Measurements from ENCODE around the gene C15orf40. TPM values are rescaled to one million over a fixed set of nuclear protein-coding genes. Genes with fewer than 3 reads are reported as not detected.
A peak's percentile ranks its signal among the peaks of the same experiment; 100 is the strongest.

The C15orf40 gene
- total RNA-seq, 1 experiment from 2014 or later = 27.5 TPM

DNA sequence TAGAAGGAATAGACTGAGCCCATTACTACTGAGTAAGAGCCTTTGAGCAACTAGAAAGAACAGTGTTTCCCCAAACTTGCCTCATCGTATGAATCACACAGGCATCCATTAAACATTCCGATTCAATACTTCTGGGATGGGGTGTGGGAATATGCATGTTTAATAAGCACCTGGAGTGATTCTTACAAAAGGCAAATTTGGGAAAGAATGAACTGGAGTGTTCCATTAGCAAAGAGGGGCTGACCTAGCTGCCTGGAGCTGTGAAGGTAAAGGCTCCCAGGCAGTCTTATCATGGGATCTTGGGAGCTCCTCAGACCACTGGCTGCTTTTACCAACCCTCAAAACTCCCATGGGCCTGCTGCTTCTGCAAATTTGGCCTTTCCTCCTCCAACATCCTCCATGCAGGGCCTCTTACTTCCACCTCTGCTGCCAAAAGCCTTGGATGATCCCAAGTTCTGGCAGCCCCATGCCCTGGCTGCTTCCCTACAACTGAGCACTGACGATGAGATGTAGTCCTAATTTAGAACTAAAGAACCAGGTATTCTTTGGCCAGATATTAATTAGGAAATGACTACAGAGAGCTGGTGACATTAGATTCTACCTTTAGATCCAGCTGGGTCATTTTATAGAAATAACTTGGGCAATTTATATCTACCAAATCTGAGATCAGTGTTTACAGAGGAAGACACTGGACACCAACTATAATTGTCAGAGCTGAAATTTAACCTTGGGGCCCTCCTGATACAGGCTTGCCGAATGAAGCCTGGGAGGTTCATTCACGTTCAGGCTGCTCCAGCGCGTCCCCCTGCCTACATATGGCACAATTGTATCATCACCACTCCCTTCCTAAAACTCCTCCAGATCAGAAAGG, 47.7 kb downstream of the C15orf40 start:
- no peaks in the 10 kb centered on the region for H3K36me3 Mint-ChIP-seq
- H3K4me1 Mint-ChIP-seq = peaks cover 13% of the 10 kb centered on the region
- ChIA-PET POLR2A (interaction anchor here (0.6 kb wide), 1 partner anchor 360 kb away, joined by 3 read pairs; no protein-coding TSS in a partner anchor), CTCF (interaction anchor here (2.8 kb wide), 1 partner anchor 114 kb away, joined by 16 read pairs; no protein-coding TSS in a partner anchor)
- peak overlapping the region; percentile 63; the same call in 1 of the 2 replicates for H3K27ac Mint-ChIP-seq
- no peaks in the 10 kb centered on the region for H3K9me3 Mint-ChIP-seq
- no peak for DNase-seq (ENCODE audit: low spot score)
- TF ChIP-seq SMAD4 (CRISPR knock-in tag; IDR thresholded peaks at IDR 0.05) = no peak
- no peak for TF ChIP-seq TCF7 (CRISPR knock-in tag; IDR thresholded peaks at IDR 0.05; ENCODE audit: low read depth)
- no peak for TF ChIP-seq CBFB (CRISPR knock-in tag; IDR thresholded peaks at IDR 0.05; ENCODE audit: low read depth)
- TF ChIP-seq CREM (CRISPR knock-in tag; IDR thresholded peaks at IDR 0.05) = no peak
- TF ChIP-seq CREB1 (CRISPR knock-in tag; IDR thresholded peaks at IDR 0.05) = no peak
- no peak for TF ChIP-seq ESRRA (CRISPR knock-in tag; IDR thresholded peaks at IDR 0.05; ENCODE audit: borderline replicate concordance)
- TF ChIP-seq, protein P1, sequence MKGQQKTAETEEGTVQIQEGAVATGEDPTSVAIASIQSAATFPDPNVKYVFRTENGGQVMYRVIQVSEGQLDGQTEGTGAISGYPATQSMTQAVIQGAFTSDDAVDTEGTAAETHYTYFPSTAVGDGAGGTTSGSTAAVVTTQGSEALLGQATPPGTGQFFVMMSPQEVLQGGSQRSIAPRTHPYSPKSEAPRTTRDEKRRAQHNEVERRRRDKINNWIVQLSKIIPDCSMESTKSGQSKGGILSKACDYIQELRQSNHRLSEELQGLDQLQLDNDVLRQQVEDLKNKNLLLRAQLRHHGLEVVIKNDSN (CRISPR knock-in tag; IDR thresholded peaks at IDR 0.05) = no peak
- TF ChIP-seq OVOL2 (CRISPR knock-in tag; IDR thresholded peaks at IDR 0.05; ENCODE audit: borderline replicate concordance) = no peak
- no peak for TF ChIP-seq ATF1 (CRISPR knock-in tag; IDR thresholded peaks at IDR 0.05)
- TF ChIP-seq, protein P2, sequence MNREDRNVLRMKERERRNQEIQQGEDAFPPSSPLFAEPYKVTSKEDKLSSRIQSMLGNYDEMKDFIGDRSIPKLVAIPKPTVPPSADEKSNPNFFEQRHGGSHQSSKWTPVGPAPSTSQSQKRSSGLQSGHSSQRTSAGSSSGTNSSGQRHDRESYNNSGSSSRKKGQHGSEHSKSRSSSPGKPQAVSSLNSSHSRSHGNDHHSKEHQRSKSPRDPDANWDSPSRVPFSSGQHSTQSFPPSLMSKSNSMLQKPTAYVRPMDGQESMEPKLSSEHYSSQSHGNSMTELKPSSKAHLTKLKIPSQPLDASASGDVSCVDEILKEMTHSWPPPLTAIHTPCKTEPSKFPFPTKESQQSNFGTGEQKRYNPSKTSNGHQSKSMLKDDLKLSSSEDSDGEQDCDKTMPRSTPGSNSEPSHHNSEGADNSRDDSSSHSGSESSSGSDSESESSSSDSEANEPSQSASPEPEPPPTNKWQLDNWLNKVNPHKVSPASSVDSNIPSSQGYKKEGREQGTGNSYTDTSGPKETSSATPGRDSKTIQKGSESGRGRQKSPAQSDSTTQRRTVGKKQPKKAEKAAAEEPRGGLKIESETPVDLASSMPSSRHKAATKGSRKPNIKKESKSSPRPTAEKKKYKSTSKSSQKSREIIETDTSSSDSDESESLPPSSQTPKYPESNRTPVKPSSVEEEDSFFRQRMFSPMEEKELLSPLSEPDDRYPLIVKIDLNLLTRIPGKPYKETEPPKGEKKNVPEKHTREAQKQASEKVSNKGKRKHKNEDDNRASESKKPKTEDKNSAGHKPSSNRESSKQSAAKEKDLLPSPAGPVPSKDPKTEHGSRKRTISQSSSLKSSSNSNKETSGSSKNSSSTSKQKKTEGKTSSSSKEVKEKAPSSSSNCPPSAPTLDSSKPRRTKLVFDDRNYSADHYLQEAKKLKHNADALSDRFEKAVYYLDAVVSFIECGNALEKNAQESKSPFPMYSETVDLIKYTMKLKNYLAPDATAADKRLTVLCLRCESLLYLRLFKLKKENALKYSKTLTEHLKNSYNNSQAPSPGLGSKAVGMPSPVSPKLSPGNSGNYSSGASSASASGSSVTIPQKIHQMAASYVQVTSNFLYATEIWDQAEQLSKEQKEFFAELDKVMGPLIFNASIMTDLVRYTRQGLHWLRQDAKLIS (CRISPR knock-in tag; IDR thresholded peaks at IDR 0.05; ENCODE audit: borderline replicate concordance) = no peak
- TF ChIP-seq, protein P3, sequence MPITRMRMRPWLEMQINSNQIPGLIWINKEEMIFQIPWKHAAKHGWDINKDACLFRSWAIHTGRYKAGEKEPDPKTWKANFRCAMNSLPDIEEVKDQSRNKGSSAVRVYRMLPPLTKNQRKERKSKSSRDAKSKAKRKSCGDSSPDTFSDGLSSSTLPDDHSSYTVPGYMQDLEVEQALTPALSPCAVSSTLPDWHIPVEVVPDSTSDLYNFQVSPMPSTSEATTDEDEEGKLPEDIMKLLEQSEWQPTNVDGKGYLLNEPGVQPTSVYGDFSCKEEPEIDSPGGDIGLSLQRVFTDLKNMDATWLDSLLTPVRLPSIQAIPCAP (CRISPR knock-in tag; IDR thresholded peaks at IDR 0.05) = no peak
- H3K27me3 Mint-ChIP-seq (ENCODE audit: low read depth) = peaks cover 3% of the 10 kb centered on the region; the same call in 1 of the 2 replicates
- H3K4me3 Mint-ChIP-seq = no peak overlapping the region; the same call in 1 of the 2 replicates
- peak; percentile 81 for ATAC-seq

DNA sequence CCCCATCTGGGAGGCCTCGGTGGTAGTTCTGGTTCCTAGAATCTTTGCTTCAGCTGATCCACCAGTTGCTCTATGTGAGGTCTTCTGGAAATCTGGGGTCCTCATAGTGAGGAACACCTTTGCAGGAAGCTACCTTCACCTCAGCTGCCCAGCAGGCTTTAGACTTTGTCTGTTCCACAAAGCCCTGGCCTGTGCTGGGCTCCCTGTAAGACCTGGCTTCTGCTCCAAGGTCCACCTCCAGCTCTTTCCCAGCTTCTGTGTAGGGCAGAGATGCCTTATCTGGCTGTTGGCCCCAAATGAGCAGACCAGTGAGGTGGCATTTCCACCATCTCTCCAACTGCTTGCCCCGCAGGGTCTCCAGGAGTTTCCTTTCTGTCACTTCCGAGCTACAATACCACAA, 50.7 kb downstream of the C15orf40 start:
- Mint-ChIP-seq H3K36me3 (no peaks in the 10 kb centered on the region), H3K9me3 (no peaks in the 10 kb centered on the region), H3K27ac (no peak overlapping the region), H3K4me3 (no peak overlapping the region), H3K4me1 (peaks cover 13% of the 10 kb centered on the region), H3K27me3 (ENCODE audit: low read depth) (peaks cover 2% of the 10 kb centered on the region; the same call in 1 of the 2 replicates)
- ChIA-PET CTCF (interaction anchor here (1.2 to 1.9 kb wide), 3 partner anchors 17 to 111 kb away, joined by 3 to 5 read pairs (median 4); no protein-coding TSS in a partner anchor), POLR2A (no interaction called here)
- no peak for DNase-seq (ENCODE audit: low spot score)
- ATAC-seq = no peak
- TF ChIP-seq ELF4 (CRISPR knock-in tag; IDR thresholded peaks at IDR 0.05; ENCODE audit: low read depth) = no peak
- TF ChIP-seq TEAD1 (CRISPR knock-in tag; IDR thresholded peaks at IDR 0.05) = no peak
- no peak for TF ChIP-seq USF2 (CRISPR knock-in tag; IDR thresholded peaks at IDR 0.05)
- TF ChIP-seq HMGXB4 (CRISPR knock-in tag; IDR thresholded peaks at IDR 0.05) = no peak
- TF ChIP-seq SOX15 (CRISPR knock-in tag; IDR thresholded peaks at IDR 0.05) = no peak
- TF ChIP-seq, protein P4, sequence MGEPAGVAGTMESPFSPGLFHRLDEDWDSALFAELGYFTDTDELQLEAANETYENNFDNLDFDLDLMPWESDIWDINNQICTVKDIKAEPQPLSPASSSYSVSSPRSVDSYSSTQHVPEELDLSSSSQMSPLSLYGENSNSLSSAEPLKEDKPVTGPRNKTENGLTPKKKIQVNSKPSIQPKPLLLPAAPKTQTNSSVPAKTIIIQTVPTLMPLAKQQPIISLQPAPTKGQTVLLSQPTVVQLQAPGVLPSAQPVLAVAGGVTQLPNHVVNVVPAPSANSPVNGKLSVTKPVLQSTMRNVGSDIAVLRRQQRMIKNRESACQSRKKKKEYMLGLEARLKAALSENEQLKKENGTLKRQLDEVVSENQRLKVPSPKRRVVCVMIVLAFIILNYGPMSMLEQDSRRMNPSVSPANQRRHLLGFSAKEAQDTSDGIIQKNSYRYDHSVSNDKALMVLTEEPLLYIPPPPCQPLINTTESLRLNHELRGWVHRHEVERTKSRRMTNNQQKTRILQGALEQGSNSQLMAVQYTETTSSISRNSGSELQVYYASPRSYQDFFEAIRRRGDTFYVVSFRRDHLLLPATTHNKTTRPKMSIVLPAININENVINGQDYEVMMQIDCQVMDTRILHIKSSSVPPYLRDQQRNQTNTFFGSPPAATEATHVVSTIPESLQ (CRISPR knock-in tag; IDR thresholded peaks at IDR 0.05) = no peak
- TF ChIP-seq, protein P5, sequence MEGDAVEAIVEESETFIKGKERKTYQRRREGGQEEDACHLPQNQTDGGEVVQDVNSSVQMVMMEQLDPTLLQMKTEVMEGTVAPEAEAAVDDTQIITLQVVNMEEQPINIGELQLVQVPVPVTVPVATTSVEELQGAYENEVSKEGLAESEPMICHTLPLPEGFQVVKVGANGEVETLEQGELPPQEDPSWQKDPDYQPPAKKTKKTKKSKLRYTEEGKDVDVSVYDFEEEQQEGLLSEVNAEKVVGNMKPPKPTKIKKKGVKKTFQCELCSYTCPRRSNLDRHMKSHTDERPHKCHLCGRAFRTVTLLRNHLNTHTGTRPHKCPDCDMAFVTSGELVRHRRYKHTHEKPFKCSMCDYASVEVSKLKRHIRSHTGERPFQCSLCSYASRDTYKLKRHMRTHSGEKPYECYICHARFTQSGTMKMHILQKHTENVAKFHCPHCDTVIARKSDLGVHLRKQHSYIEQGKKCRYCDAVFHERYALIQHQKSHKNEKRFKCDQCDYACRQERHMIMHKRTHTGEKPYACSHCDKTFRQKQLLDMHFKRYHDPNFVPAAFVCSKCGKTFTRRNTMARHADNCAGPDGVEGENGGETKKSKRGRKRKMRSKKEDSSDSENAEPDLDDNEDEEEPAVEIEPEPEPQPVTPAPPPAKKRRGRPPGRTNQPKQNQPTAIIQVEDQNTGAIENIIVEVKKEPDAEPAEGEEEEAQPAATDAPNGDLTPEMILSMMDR (IDR thresholded peaks at IDR 0.05) = no peak

All from WTC11 (cell line).